OCI-LY7 (cell line): ENCODE data around the gene CR1L.

ENCODE experiments used
- EZH2phosphoT487 ChIP-seq: fragments of 200-600 bp; sonication (generic); IDR thresholded peaks from 2 replicates; pipeline ENCODE4 v1.6.1; 2018; ENCODE audit warnings: low read depth, borderline replicate concordance, mild to moderate bottlenecking, mixed run types, antibody characterized with exemption, low read length, moderate library complexity, mixed read lengths
- TF ChIP-seq, protein P1 (sequence below): fragments of 200-600 bp; sonication (generic); conservative IDR thresholded peaks from 2 replicates; pipeline ENCODE4 v1.5.1; 2014; ENCODE audit warnings: mild to moderate bottlenecking, antibody characterized with exemption, low read length, moderate library complexity, mixed read lengths

DNA sequence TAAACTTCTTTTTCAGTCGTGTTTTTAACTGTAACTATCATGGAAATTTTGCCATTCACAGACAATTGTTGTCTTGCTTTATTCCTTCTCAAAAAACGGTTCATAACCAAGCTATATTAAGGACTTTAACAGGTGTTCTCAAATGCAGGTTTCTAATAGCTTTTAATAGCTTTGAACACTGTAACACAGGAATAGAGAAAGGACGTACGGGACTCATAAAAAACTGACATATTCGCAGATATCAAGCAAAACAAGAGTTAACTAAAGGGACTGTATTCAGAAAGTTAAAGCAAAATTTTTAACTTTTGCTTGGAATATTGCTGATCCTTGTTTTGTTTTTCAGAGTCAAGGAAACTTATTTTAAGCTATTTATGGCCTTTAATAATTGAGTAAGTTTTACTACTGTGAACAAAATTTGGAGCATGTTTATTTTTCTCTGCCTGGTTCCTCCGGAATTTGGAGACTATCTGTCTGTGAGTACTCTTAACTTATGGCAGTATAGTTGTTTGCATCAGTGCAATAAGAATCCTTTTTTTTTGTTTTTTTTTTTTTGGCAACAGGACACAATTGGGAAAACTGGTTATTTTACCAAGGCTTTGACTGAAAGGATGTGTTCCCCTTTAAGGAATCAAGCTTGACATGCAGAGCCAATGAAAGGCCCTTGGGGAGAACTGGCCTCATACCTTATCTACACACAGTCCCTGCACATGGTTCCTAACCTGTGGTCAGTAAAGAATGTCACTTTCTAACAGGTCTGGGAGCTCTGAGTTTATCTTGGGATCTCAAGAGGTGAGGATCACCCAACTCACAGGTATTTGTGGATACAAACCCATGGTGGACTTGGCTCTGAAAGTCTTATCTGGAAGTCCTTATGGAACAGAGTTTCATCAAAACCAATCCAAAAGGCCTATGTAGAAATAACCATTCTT lies 101.2 kb downstream of the CR1L start:
- TF ChIP-seq, protein P1, sequence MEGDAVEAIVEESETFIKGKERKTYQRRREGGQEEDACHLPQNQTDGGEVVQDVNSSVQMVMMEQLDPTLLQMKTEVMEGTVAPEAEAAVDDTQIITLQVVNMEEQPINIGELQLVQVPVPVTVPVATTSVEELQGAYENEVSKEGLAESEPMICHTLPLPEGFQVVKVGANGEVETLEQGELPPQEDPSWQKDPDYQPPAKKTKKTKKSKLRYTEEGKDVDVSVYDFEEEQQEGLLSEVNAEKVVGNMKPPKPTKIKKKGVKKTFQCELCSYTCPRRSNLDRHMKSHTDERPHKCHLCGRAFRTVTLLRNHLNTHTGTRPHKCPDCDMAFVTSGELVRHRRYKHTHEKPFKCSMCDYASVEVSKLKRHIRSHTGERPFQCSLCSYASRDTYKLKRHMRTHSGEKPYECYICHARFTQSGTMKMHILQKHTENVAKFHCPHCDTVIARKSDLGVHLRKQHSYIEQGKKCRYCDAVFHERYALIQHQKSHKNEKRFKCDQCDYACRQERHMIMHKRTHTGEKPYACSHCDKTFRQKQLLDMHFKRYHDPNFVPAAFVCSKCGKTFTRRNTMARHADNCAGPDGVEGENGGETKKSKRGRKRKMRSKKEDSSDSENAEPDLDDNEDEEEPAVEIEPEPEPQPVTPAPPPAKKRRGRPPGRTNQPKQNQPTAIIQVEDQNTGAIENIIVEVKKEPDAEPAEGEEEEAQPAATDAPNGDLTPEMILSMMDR: no peak
- no peak for TF ChIP-seq EZH2phosphoT487
